Measurements from ENCODE around the gene ZNF532.

ZNF532 gene

GRCh38 chr18:58962336-58962735 lies 97.7 kb downstream of the ZNF532 start:
- Histone ChIP-seq H3K27me3 (replicated peaks; ENCODE audit: insufficient read depth, low read length) (no peaks in the 10 kb centered on the region), H3K4me3 (ENCODE audit: low read length) (no peak overlapping the region), H4K20me1 (ENCODE audit: insufficient read depth, low read length) (no peaks in the 10 kb centered on the region), H3K4me1 (ENCODE audit: low read length) (peaks cover 36% of the 10 kb centered on the region), H3K36me3 (replicated peaks; ENCODE audit: insufficient read depth, low read length) (no peaks in the 10 kb centered on the region), H3K9me3 (replicated peaks; ENCODE audit: insufficient read depth, low read length) (no peaks in the 10 kb centered on the region), H3K27ac (ENCODE audit: low read length) (no peak overlapping the region), H3K9ac (ENCODE audit: low read length) (no peak overlapping the region), H2AFZ (ENCODE audit: low read length) (no peak overlapping the region), H3F3A (ENCODE audit: insufficient read depth, low read length) (0 out of 2 replicates have a peak, but pooled peaks cover 3% of the 10 kb centered on the region), H3K4me2 (ENCODE audit: low read depth, low read length) (no peak overlapping the region), H3K9me2 (replicated peaks; ENCODE audit: insufficient read depth, low read length) (no peaks in the 10 kb centered on the region), H3K79me2 (ENCODE audit: low read length) (no peaks in the 10 kb centered on the region)
- no peak for DNase-seq
- no peak for TF ChIP-seq CTCF (IDR thresholded peaks at IDR 0.05; ENCODE audit: low read length)
- TF ChIP-seq EZH2 (optimal IDR thresholded peaks at IDR 0.05; ENCODE audit: low read depth, low read length) = no peak
- TF ChIP-seq EZH2phosphoT487 (IDR thresholded peaks at IDR 0.05; ENCODE audit: low read length) = no peak

GRCh38 chr18:58965291-58966004 lies 100.8 kb downstream of the ZNF532 start:
- H3K79me2 ChIP-seq (ENCODE audit: low read length) = no peaks in the 10 kb centered on the region
- no peak for DNase-seq
- H3K9ac ChIP-seq (ENCODE audit: low read length) = no peak overlapping the region
- H3K27me3 ChIP-seq (replicated peaks; ENCODE audit: insufficient read depth, low read length) = 0 out of 2 replicates have a peak, but pooled peaks cover 5% of the 10 kb centered on the region
- no peaks in the 10 kb centered on the region for H3K9me2 ChIP-seq (replicated peaks; ENCODE audit: insufficient read depth, low read length)
- H3F3A ChIP-seq (ENCODE audit: insufficient read depth, low read length) = 0 out of 2 replicates have a peak, but pooled peaks cover 3% of the 10 kb centered on the region
- no peaks in the 10 kb centered on the region for H3K9me3 ChIP-seq (replicated peaks; ENCODE audit: insufficient read depth, low read length)
- peaks cover 36% of the 10 kb centered on the region for H3K4me1 ChIP-seq (ENCODE audit: low read length)
- no peaks in the 10 kb centered on the region for H3K36me3 ChIP-seq (replicated peaks; ENCODE audit: insufficient read depth, low read length)
- peak overlapping the region; percentile 34 for H3K4me2 ChIP-seq (ENCODE audit: low read depth, low read length)
- no peak overlapping the region for H2AFZ ChIP-seq (ENCODE audit: low read length)
- H4K20me1 ChIP-seq (ENCODE audit: insufficient read depth, low read length) = no peaks in the 10 kb centered on the region
- H3K27ac ChIP-seq (ENCODE audit: low read length) = no peak overlapping the region
- TF ChIP-seq EZH2phosphoT487 (IDR thresholded peaks at IDR 0.05; ENCODE audit: low read length) = no peak
- TF ChIP-seq CTCF (IDR thresholded peaks at IDR 0.05; ENCODE audit: low read length) = no peak
- TF ChIP-seq EZH2 (optimal IDR thresholded peaks at IDR 0.05; ENCODE audit: low read depth, low read length) = no peak
- no peak overlapping the region for H3K4me3 ChIP-seq (ENCODE audit: low read length)

- no peak overlapping the region for H3K9ac ChIP-seq (ENCODE audit: low read length)
- H3K9me2 ChIP-seq (replicated peaks; ENCODE audit: insufficient read depth, low read length) = no peaks in the 10 kb centered on the region
- 0 out of 2 replicates have a peak, but pooled peaks cover 5% of the 10 kb centered on the region for H3K27me3 ChIP-seq (replicated peaks; ENCODE audit: insufficient read depth, low read length)
- no peaks in the 10 kb centered on the region for H3K9me3 ChIP-seq (replicated peaks; ENCODE audit: insufficient read depth, low read length)
- H2AFZ ChIP-seq (ENCODE audit: low read length) = no peak overlapping the region
- H3K4me1 ChIP-seq (ENCODE audit: low read length) = peaks cover 36% of the 10 kb centered on the region
- TF ChIP-seq CTCF (IDR thresholded peaks at IDR 0.05; ENCODE audit: low read length) = no peak
- no peak for TF ChIP-seq EZH2phosphoT487 (IDR thresholded peaks at IDR 0.05; ENCODE audit: low read length)
- TF ChIP-seq EZH2 (optimal IDR thresholded peaks at IDR 0.05; ENCODE audit: low read depth, low read length) = no peak
- 0 out of 2 replicates have a peak, but pooled peaks cover 3% of the 10 kb centered on the region for H3F3A ChIP-seq (ENCODE audit: insufficient read depth, low read length)
- H3K36me3 ChIP-seq (replicated peaks; ENCODE audit: insufficient read depth, low read length) = no peaks in the 10 kb centered on the region
- peak; percentile 66 for DNase-seq
- H4K20me1 ChIP-seq (ENCODE audit: insufficient read depth, low read length) = no peaks in the 10 kb centered on the region
- H3K79me2 ChIP-seq (ENCODE audit: low read length) = no peaks in the 10 kb centered on the region
- H3K4me2 ChIP-seq (ENCODE audit: low read depth, low read length) = peak overlapping the region; percentile 61
- H3K4me3 ChIP-seq (ENCODE audit: low read length) = 0 out of 2 replicates have a peak overlapping the region, but pooled peaks have one; percentile 3
- H3K27ac ChIP-seq (ENCODE audit: low read length) = no peak overlapping the region
Measured at GRCh38 chr18:58966005-58966677, 101.5 kb downstream of the ZNF532 start.
